GM21786 (cell line): ENCODE measurements around the gene SERINC5.
"Not testable (repeated sequence)": the region's sequence is repeated elsewhere in the genome, so short reads cannot be mapped to it uniquely, and the experiment has no call there.

ENCODE experiments used
- ATAC-seq: cut with Tn5 transposase; IDR thresholded peaks from one replicate; pipeline ENCODE4 v1.9.1; 2021; ENCODE audit not compliant: unreplicated experiment

Gene SERINC5

DNA sequence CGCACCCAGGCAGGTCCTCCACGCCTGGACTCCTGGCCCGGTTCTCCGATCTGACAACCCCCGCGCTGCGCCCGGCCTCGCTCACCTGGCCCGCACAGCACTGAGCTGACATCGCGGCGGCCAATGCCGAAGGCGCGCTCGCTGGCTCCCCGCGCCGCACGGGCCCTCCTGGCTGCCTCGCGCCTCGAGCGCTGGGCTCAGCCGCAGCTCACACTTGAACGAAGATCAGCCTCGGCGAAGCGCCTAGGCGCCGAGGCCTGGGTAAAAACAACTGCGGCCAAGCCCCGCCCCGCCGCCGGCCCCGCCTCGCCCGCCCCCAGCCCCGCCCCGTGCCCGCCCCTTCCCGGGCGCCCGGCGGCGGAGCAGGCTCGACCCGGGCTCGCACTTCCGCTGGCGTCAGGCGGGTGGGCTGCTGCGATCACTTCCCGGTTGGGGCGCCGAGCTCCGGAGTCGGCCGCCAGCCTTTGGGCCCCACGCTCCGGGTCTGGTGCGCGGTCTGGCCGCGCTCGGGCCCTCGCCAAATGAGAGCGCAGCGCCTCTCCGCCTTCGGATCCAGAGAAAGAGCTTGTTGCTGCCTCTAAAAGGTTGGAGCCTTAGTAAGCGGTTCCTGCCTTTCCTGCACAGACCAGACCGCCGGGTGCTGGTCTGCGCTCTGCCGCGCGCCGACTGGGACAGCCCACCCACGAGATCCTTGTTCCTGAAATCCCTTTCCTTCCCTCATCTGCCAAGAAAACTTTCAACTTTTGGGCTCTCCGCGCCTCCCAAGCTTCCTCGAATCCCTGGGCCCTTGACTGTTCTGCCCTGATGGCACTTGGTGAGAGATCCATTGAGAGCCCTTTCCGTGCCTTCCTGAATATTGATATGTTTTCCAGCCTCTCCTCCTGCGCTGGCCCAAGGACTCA lies at the start of gene SERINC5:
Gene SERINC5 (minus strand): TSS at position 238 of the 902 bp plus-strand sequence. CDS start 126 bp downstream, at position 112.
- ATAC-seq: peak; percentile 78

DNA sequence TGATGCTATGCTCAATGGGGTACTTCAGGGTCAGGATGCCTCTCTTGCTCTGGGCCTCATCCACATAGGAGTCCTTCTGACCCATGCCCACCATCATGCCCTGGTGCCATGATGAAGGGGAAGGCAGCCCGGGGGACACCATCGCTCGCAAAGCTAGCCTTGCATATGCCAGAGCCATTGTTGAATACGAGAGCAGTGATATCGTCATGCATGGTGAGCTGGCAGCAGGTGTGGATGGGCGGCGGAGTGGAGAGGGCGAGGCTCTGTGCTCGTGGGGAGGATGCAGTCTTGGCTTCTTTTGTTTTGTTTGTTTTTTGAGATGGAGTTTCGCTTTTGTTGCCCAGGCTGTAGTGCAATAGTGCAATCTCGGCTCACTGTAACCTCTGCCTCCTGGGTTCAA lies 46.8 kb upstream of the SERINC5 start:
- no peak for ATAC-seq

GRCh38 chr5:80301342-80301741 lies 45.5 kb upstream of the SERINC5 start:
- ATAC-seq: not testable (repeated sequence)

- ATAC-seq: not testable (repeated sequence)
These were observed 44.9 kb upstream of the SERINC5 start for GRCh38 chr5:80300796-80301195.

- ATAC-seq: no peak
These were observed 44.3 kb upstream of the SERINC5 start for GRCh38 chr5:80300125-80300524.

DNA sequence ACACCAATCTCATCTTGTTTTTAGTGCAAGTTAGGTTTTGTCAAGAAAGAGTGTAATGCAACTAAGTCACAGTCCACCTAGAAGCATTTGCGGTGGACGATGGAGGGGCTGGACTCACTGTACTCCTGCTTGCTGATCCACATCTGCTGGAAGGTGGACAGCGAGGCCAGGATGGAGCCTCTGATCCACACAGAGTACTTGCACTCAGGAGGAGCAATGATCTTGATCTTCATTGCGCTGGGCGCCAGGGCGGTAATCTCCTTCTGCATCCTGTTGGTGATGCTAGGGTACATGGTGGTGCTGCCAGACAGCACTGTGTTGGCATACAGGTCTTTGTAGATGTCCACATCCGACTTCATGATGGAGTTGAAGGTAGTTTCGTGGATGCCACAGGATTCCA lies 43.8 kb upstream of the SERINC5 start:
- no peak for ATAC-seq

DNA sequence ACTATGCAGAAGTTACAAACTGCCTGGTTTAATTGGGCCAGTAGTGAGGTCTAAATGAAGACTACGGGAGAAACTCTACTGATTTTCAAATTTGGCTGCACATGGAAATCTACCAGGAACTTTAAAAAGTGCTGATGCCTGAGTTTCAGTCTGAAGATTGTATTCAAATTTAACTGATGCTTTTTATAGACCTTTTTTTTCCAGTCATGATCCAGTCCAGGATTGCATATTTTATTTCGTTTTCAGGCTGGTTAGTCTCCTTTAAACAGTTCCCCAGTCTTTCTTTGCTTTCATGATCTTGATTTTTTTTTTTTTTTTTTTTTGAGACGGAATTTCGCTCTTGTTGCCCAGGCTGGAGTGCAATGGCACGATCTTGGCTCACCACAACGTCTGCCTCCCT lies 40.3 kb upstream of the SERINC5 start:
- no peak for ATAC-seq

DNA sequence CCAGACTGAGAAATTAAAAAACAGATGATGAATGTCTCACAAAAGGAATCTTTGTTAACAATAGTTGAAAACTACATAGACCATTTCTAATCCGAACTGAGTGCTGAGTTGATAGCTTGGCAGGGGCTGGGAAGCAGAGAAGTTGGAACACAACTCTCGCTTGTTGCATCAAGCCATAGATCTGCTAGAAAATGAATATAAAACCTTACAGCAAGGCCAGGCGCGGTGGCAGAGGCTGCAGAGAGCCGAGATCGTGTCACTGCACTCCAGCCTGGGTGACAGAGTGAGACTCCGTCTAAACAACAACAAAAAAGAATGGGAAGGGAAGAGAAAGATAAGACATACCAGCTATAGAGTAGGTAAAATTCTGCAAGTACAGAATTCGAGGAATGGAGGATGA lies 35.9 kb upstream of the SERINC5 start:
- no peak for ATAC-seq

- ATAC-seq: no peak
These were observed 33.5 kb upstream of the SERINC5 start for GRCh38 chr5:80289320-80289719.

GRCh38 chr5:80288177-80288576 lies 32.3 kb upstream of the SERINC5 start:
- ATAC-seq: no peak

DNA sequence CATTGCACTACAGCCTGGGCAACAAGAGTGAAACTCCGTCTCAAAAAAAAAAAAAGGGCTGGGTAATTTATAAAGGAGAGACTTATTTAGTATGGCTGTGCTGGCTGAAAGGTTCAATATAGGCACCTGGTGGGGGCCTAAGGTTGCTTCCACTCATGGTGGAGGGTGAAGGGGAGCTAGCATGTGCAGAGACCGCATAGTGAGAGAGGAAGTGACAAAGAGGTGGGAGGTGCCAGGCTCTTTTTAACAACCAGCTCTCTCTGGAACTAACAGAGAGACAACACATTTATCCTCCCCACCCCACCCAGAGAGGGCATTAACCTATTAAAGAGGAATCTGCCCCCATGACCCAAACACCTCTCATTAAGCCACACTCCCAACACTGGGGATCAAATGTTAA lies 28.9 kb upstream of the SERINC5 start:
- ATAC-seq: no peak

DNA sequence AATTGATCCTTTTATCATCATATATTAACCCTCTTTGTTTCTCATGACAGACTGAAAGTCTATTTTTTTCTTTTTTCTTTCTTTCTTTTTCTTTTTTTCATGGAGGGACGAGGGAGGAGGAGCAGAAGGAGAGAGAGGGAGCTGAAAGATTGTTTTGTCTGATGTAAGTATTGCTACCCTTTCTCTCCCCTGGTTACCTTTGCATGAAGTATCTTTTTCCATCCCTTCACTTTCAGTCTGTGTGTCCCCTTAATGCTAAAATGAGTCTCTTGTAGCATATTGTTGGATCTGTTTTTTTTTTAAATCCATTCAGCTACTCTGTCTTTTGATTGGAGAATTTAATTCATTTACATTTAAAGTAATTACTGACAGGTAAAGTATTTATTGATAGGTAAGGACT lies 27.5 kb upstream of the SERINC5 start:
- no peak for ATAC-seq

DNA sequence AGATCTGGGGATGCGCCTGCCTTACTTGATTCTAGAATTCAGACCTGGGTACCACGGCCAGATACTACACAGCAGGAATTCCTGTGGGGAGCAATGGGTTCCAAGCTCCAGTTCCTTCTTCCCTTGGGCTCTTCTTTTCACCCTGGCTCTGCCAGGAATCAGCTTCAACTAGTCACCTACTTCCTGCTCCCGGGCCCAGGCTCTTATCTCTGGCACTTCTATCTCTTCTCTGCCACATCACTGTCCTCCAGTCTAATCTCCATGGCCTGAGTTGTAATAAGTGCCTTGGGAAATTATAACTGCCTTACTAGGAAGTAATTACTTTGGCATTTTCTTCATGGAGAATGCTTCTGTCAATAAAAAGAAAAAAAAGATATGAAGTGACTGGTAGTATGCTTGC lies 26.2 kb upstream of the SERINC5 start:
- ATAC-seq: no peak

GRCh38 chr5:80277191-80277590 lies 21.3 kb upstream of the SERINC5 start:
- ATAC-seq: no peak

DNA sequence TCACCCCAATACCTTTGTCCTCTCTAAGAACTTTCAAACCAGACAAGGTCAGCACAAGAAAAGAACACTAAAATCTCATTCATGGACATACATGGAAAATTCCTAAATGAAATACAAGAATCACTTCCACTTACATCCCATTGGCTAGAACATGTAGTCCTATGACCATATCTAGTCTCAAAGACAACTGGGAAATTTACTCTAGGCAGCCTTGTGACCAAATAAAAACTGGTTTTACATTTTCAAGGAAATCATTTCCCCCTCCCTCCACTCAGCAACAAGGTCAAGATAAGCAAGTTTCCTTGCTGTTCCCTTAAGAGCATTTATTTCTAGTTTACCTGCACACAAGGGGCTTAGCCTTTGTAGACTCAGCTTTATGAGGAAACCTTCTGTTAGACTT lies 20.3 kb upstream of the SERINC5 start:
- no peak for ATAC-seq

DNA sequence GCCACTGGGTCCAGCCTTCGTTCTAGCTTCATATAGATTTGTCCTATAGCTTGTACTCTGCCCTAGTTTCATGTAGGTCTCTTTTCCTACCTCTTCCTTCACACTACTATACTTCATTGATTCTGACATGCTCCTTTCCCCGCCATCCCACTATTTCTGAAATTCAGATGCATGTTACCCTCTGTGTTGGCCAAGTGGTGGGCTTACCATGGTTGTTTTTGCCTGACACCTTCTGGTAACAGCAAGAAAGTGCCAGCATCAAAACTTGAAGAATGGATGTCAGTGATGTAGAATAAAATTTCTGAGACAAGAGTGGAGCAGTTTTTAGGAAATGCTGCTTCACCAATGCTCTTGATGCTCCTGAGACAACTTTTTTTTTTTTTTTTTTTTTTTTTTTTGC lies 19.5 kb upstream of the SERINC5 start:
- ATAC-seq: no peak

GRCh38 chr5:80270543-80270942 lies 14.7 kb upstream of the SERINC5 start:
- ATAC-seq: not testable (repeated sequence)

- ATAC-seq: no peak
These were observed 14.2 kb upstream of the SERINC5 start for GRCh38 chr5:80269991-80270438.

GRCh38 chr5:80268916-80269315 lies 13.1 kb upstream of the SERINC5 start:
- ATAC-seq: no peak

- no peak for ATAC-seq
These were observed 10.7 kb upstream of the SERINC5 start for GRCh38 chr5:80266566-80266965.

DNA sequence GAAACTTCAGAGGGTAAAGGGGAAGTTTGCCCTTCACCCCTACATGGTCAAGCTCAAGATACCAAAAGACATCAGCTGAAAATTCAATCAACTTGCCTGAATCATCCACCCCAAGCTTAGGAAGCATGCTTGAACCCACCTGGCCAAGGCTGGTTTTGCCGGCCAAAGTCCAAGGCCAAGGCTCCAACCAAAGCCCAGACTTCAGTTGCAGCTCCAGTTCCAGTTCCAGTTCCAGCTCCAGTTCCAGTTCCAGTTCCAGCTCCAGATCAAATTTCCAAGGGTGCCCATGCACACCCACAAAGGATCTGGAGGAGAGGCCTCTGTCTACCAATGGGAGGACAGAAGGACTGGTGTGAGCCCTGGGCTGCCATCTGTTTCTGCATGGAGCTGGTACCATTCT lies 4.6 kb upstream of the SERINC5 start:
- no peak for ATAC-seq

DNA sequence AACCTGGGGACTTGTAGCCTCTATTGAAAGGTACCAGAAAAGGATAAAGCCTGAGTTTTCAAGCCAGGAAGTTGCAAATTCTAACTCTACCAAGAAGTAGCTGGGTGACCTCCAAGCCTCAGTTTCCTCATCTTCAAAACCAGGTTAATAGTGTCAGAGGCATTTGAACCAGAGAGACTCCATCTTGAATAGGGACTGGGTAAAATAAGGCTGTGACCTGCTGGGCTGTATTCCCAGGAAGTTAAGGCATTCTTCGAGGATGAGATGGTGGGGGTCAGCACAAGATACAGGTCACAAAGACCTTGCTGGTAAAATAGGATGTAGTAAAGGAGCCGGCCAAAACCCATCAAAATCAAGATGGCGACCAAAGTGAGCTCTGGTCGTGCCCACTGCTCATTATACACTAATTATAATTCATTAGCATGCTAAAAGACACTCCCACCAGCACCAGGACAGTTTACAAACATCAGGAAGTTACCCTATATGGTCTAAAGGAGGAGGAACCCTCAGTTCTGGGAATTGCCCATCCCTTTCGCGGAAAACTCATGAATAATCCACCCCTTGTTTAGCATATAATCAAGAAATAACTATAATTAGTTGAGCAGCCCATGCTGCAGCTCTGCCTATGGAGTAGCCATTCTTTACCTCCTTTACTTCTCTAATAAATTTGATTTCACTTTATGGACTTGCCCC lies 3.8 kb upstream of the SERINC5 start:
- no peak for ATAC-seq
